H9 (cell line): ENCODE measurements around the gene FOXP4. TPM values are rescaled to one million over a fixed set of nuclear protein-coding genes. Genes with fewer than 3 reads are reported as not detected.

ENCODE experiments used
- DNase-seq: peaks from one replicate; pipeline ENCODE4 v3.0.0-alpha.2; 2017
- H2AFZ ChIP-seq: one replicate; pipeline ENCODE4 v1.6.1; 2013; ENCODE audit warnings: mild to moderate bottlenecking, low read length, control low read depth, moderate library complexity
- H2AK5ac ChIP-seq: 2 replicates; pipeline ENCODE4 v1.6.1; 2013; ENCODE audit warnings: low read length, control low read depth, mixed read lengths; ENCODE audit not compliant: insufficient read length
- H2BK120ac ChIP-seq: one replicate; pipeline ENCODE4 v1.6.1; 2013; ENCODE audit warnings: low read depth, mild to moderate bottlenecking, low read length, control low read depth, inconsistent platforms; ENCODE audit not compliant: poor library complexity, severe bottlenecking
- H2BK12ac ChIP-seq: 2 replicates; pipeline ENCODE4 v1.6.1; 2013; ENCODE audit warnings: low read length, control low read depth, mixed read lengths, low read depth; ENCODE audit not compliant: insufficient read length
- H2BK15ac ChIP-seq: 2 replicates; pipeline ENCODE4 v1.6.1; 2013; ENCODE audit warnings: low read depth, low read length, control low read depth
- H2BK20ac ChIP-seq: one replicate; pipeline ENCODE4 v1.6.1; 2013; ENCODE audit warnings: low read depth, mild to moderate bottlenecking, low read length, control low read depth, inconsistent platforms; ENCODE audit not compliant: poor library complexity, severe bottlenecking
- H2BK5ac ChIP-seq: 2 replicates; pipeline ENCODE4 v1.6.1; 2013; ENCODE audit warnings: low read length, control low read depth, mixed read lengths; ENCODE audit not compliant: insufficient read length
- H3K14ac ChIP-seq: 2 replicates; pipeline ENCODE4 v1.6.1; 2013; ENCODE audit warnings: low read length, control low read depth; ENCODE audit not compliant: insufficient read depth
- H3K18ac ChIP-seq: 2 replicates; pipeline ENCODE4 v1.6.1; 2013; ENCODE audit warnings: low read depth, mild to moderate bottlenecking, mixed read lengths, low read length, control low read depth; ENCODE audit not compliant: insufficient read length
- H3K23ac ChIP-seq: 2 replicates; pipeline ENCODE4 v1.6.1; 2013; ENCODE audit warnings: low read length, control low read depth, mixed read lengths, low read depth; ENCODE audit not compliant: insufficient read length
- H3K23me2 ChIP-seq: 2 replicates; pipeline ENCODE4 v1.6.1; 2013; ENCODE audit warnings: low read depth, mild to moderate bottlenecking, mixed read lengths, low read length, control low read depth; ENCODE audit not compliant: insufficient read length, poor library complexity, severe bottlenecking
- H3K27ac ChIP-seq: 2 replicates; pipeline ENCODE4 v1.5.1; 2013; ENCODE audit warnings: low read length, control low read depth, mixed read lengths, low read depth; ENCODE audit not compliant: insufficient read length
- H3K27me3 ChIP-seq: 2 replicates; pipeline ENCODE4 v1.6.1; 2013; ENCODE audit warnings: low read length, control low read depth, inconsistent platforms; ENCODE audit not compliant: insufficient read depth
- H3K4ac ChIP-seq: 2 replicates; pipeline ENCODE4 v1.6.1; 2013; ENCODE audit warnings: low read depth, mild to moderate bottlenecking, control low read depth, inconsistent platforms, low read length, moderate library complexity
- H3K4me1 ChIP-seq: 2 replicates; pipeline ENCODE4 v1.6.1; 2013; ENCODE audit warnings: low read length, control low read depth, inconsistent platforms; ENCODE audit not compliant: insufficient read depth
- H3K4me2 ChIP-seq: 2 replicates; pipeline ENCODE4 v1.6.1; 2013; ENCODE audit warnings: low read length, control low read depth, mixed read lengths; ENCODE audit not compliant: insufficient read length, insufficient read depth
- H3K56ac ChIP-seq: 2 replicates; pipeline ENCODE4 v1.6.1; 2013; ENCODE audit warnings: low read depth, mild to moderate bottlenecking, mixed read lengths, low read length, control low read depth; ENCODE audit not compliant: insufficient read length
- H3K79me1 ChIP-seq: 2 replicates; pipeline ENCODE4 v1.6.1; 2013; ENCODE audit warnings: low read depth, mild to moderate bottlenecking, moderate library complexity, low read length, control low read depth, inconsistent platforms; ENCODE audit not compliant: insufficient read depth, poor library complexity, severe bottlenecking
- H3K79me2 ChIP-seq: 2 replicates; pipeline ENCODE4 v1.6.1; 2013; ENCODE audit warnings: low read length, control low read depth, inconsistent platforms; ENCODE audit not compliant: insufficient read depth
- H3K9ac ChIP-seq: 2 replicates; pipeline ENCODE4 v1.6.1; 2013; ENCODE audit warnings: low read length, control low read depth, mixed read lengths; ENCODE audit not compliant: insufficient read length; ENCODE audit errors: extremely low read depth
- H3K9me3 ChIP-seq: one replicate; pipeline ENCODE4 v1.6.1; 2013; ENCODE audit warnings: low read depth, low read length, inconsistent platforms; ENCODE audit not compliant: control insufficient read depth
- H3T11ph ChIP-seq: one replicate; pipeline ENCODE4 v1.6.1; 2013; ENCODE audit warnings: mild to moderate bottlenecking, low read length, control low read depth, inconsistent platforms
- H4K20me1 ChIP-seq: one replicate; pipeline ENCODE4 v1.6.1; 2013; ENCODE audit not compliant: control insufficient read depth, insufficient read length, insufficient read depth
- H4K5ac ChIP-seq: 2 replicates; pipeline ENCODE4 v1.6.1; 2013; ENCODE audit warnings: low read depth, mild to moderate bottlenecking, mixed read lengths, low read length, control low read depth; ENCODE audit not compliant: insufficient read length
- H4K8ac ChIP-seq: replicated peaks from 2 replicates; pipeline ENCODE4 v1.6.1; 2013; ENCODE audit warnings: low read length, control low read depth, mixed read lengths, low read depth; ENCODE audit not compliant: insufficient read length
- H4K91ac ChIP-seq: 2 replicates; pipeline ENCODE4 v1.6.1; 2013; ENCODE audit warnings: low read depth, mild to moderate bottlenecking, moderate library complexity, mixed read lengths, low read length, control low read depth; ENCODE audit not compliant: insufficient read length
- H3K27ac Mint-ChIP-seq, 3 experiments: 2 replicates in 2 of 3; 3 replicates in 1 of 3; pipeline ENCODE4 v1.8.0; 2020 to 2021; ENCODE audit warnings: mixed read lengths in 3 of 3, mild to moderate bottlenecking in 1 of 3, moderate library complexity in 1 of 3
- H3K27me3 Mint-ChIP-seq: 2 replicates; pipeline ENCODE4 v1.8.0; 2021; ENCODE audit warnings: low read depth, mild to moderate bottlenecking, moderate library complexity, mixed read lengths
- H3K36me3 Mint-ChIP-seq, 3 experiments: 2 replicates in 2 of 3; 3 replicates in 1 of 3; pipeline ENCODE4 v1.8.0; 2020 to 2021; ENCODE audit warnings: low read depth in 3 of 3, mixed read lengths in 3 of 3; ENCODE audit not compliant: insufficient read depth in 1 of 3
- H3K4me1 Mint-ChIP-seq, 2 experiments: 2 replicates each; pipeline ENCODE4 v1.8.0; 2020; ENCODE audit warnings: mixed read lengths in 2 of 2
- H3K4me3 Mint-ChIP-seq, 2 experiments: 2 replicates in 1 of 2; 3 replicates in 1 of 2; pipeline ENCODE4 v1.8.0; 2020 to 2021; ENCODE audit warnings: mild to moderate bottlenecking in 2 of 2, mixed read lengths in 2 of 2, moderate library complexity in 1 of 2
- H3K9me3 Mint-ChIP-seq, 2 experiments: 2 replicates in 1 of 2; 3 replicates in 1 of 2; pipeline ENCODE4 v1.8.0; 2020; ENCODE audit warnings: mild to moderate bottlenecking in 2 of 2, mixed read lengths in 2 of 2, moderate library complexity in 1 of 2
- WGBS: extraction: QIAGEN DNeasy Blood & Tissue Kit; methylation state at CpG from one replicate; pipeline ENCODE4 v1.1.7; 2013; ENCODE audit warnings: missing lambda C conversion rate, low lambda C conversion rate, mixed read lengths; ENCODE audit not compliant: insufficient read length; ENCODE audit errors: extremely low coverage; 5-methylcytosine and 5-hydroxymethylcytosine counted together
- total RNA-seq: library from RNA; stranded (reverse); gene quantifications from 2 replicates; pipeline ENCODE4 v1.2.1, GENCODE V29; 2021
- TF ChIP-seq, protein P1 (sequence below): fragments of 200-600 bp; sonication (generic); conservative IDR thresholded peaks from 3 replicates; pipeline ENCODE4 v1.8.0; 2021; ENCODE audit warnings: antibody characterized with exemption, mild to moderate bottlenecking

FOXP4 gene
- total RNA-seq, 1 experiment from 2014 or later, result 18.2 TPM

DNA sequence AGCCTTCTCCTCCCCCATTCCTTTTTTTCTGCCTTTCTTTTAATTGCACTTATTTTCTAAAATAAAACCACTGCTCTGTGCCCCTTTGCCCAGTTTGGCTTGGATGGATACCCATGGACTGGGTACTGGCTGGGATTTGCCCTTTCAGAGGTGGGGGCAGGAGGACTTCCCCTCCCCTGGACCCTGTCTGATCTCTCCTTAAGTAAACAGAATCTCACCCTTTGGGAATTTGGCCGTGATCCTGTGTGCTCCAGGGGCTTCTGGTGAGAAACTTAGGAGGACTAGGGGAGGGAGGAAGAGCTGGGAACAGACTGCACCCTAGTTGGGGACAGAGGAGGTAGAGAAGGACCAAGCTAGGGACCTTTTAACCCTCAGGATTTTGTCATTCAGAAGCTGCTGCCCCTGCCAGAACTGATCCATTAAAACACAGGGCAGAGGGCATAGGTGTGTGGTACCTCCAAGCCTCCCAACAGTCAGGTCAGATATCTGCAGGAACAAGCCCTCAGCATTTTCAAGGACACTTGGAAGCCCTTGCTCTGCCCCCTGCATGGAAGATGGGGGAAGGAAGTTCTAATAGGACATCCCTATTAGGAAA is 7.3 kb downstream of the FOXP4 start:
- H4K8ac ChIP-seq, result no peak overlapping the region
- H2BK20ac ChIP-seq, result no peak overlapping the region
- Mint-ChIP-seq H3K27me3 (peaks cover 100% of the 10 kb centered on the region), H3K4me3 (peak overlapping the region in 1 of 2 experiments; percentile 67; a peak in 1 of 5 replicates), H3K27ac (no peak overlapping the region), H3K36me3 (peaks cover 0 to 16% (median 11%) of the 10 kb centered on the region in 3 experiments; a peak in 4 of 7 replicates), H3K9me3 (no peaks in the 10 kb centered on the region), H3K4me1 (peaks cover 85 to 88% of the 10 kb centered on the region in 2 experiments)
- H4K91ac ChIP-seq, result no peak overlapping the region
- H3K56ac ChIP-seq, result no peak overlapping the region
- H2AFZ ChIP-seq, result no peak overlapping the region
- TF ChIP-seq, protein P1, sequence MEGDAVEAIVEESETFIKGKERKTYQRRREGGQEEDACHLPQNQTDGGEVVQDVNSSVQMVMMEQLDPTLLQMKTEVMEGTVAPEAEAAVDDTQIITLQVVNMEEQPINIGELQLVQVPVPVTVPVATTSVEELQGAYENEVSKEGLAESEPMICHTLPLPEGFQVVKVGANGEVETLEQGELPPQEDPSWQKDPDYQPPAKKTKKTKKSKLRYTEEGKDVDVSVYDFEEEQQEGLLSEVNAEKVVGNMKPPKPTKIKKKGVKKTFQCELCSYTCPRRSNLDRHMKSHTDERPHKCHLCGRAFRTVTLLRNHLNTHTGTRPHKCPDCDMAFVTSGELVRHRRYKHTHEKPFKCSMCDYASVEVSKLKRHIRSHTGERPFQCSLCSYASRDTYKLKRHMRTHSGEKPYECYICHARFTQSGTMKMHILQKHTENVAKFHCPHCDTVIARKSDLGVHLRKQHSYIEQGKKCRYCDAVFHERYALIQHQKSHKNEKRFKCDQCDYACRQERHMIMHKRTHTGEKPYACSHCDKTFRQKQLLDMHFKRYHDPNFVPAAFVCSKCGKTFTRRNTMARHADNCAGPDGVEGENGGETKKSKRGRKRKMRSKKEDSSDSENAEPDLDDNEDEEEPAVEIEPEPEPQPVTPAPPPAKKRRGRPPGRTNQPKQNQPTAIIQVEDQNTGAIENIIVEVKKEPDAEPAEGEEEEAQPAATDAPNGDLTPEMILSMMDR, result no peak
- H3K23me2 ChIP-seq, result no peaks in the 10 kb centered on the region
- H3K27ac ChIP-seq, result no peak overlapping the region
- peaks cover 36% of the 10 kb centered on the region for H3K27me3 ChIP-seq
- H2BK15ac ChIP-seq, result no peak overlapping the region
- no peak overlapping the region for H2AK5ac ChIP-seq
- H3K4me2 ChIP-seq, result no peak overlapping the region
- H3K18ac ChIP-seq, result no peak overlapping the region
- WGBS, result no CpG with 5 or more reads among the region's 1 CpG
- H3K23ac ChIP-seq, result no peak overlapping the region
- H3K79me1 ChIP-seq, result no peaks in the 10 kb centered on the region
- DNase-seq, result no peak
- no peak overlapping the region for H2BK12ac ChIP-seq
- H4K20me1 ChIP-seq, result peaks cover 2% of the 10 kb centered on the region
- H2BK5ac ChIP-seq, result no peak overlapping the region
- no peak overlapping the region for H3K14ac ChIP-seq
- H4K5ac ChIP-seq, result no peak overlapping the region
- no peak overlapping the region for H3T11ph ChIP-seq
- peaks cover 40% of the 10 kb centered on the region for H3K4me1 ChIP-seq
- H3K9ac ChIP-seq, result no peak overlapping the region
- no peaks in the 10 kb centered on the region for H3K9me3 ChIP-seq
- H2BK120ac ChIP-seq, result no peak overlapping the region
- H3K4ac ChIP-seq, result no peak overlapping the region
- H3K79me2 ChIP-seq, result no peaks in the 10 kb centered on the region; the same call in 1 of the 2 replicates
